COLO668 (cell line): ENCODE data around the gene PIWIL1.

Experiments used
- DNase-seq: peaks from one replicate; lab custom pipeline; 2025; ENCODE audit not compliant: unreplicated experiment; lab: John Stamatoyannopoulos, UW

Gene PIWIL1

DNA sequence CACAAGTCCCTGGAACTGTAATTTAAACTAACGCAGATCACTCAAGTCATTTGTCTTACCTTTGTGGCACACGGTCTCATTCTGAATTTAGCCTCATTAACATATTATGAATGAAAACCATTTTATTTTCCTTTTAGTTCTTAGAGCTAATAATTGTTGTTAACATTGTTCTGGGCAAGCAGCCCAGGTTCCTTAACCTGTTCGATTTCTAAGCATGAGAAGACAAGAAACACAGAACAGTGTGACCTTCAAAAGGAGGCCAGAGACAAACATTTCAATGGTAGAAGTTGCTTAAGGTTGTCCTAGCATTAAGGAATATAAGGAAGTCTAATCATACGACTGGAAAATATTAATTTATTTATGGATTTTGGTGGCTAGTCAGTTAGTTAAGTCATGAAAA lies 35.2 kb downstream of the PIWIL1 start:
- no peak for DNase-seq

DNA sequence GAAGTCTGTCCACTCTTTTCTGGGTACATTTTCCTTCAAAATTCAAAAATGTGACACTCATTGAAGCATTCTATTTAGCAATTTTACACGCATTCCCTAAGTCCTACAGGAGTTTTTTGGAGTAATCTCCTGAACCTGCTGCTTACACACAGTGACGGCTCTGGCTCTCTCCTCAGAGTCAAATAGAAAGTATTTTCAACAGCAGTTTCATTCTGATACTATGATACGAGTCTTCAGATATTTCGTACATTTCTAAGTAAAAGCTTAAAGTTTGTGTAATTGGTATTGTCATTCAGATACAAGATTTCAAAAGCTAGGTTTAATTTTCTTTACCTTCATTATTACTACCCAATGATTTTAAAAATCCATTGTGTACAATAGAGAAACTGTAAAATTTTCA lies 36.4 kb downstream of the PIWIL1 start:
- DNase-seq = no peak

DNA sequence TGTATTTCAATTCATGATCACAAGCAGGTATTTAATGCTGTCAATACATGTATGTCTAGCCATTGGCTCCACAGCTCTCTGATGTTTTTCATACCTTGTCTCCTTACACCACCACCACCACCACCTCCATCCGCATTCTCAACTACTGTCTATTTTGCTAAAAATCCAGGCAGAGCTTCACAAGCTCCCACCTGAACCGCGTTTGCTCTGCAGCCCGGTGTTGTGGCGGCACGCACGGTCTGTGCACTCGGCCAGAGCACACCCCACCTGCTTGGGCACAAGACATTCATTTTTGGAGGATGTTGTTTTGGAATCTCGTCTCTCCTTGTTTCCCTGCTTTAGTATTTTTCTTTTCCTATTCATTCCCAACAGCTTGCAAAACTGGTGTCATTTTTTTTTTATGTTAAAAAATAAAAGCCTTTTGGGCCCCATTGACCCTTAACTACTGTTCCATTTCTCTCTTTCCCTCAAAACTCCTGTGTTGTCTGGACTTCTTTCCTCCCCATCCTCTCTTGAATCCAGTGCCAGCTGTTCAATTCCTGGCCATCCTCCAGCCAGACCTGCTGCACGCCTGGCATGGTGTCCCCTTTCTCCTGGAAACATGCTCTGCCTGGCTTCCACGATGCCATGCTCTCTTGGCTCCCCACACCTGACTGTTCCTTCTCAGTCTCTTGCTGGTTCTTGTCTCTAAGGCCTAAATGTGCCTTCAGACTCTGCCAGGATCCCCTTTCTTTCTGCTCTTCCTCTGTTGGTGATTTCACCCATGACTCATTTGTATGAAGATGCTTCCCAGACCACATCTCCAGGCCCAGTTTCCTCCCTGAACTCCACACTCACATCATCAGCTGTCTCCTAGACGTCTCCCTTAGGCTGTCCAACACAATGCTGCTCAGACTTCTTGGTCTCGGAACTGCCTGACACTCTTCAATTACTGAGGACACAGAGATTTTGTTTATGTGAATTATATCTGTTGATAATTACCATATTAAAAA lies 37.9 kb downstream of the PIWIL1 start:
- no peak for DNase-seq

DNA sequence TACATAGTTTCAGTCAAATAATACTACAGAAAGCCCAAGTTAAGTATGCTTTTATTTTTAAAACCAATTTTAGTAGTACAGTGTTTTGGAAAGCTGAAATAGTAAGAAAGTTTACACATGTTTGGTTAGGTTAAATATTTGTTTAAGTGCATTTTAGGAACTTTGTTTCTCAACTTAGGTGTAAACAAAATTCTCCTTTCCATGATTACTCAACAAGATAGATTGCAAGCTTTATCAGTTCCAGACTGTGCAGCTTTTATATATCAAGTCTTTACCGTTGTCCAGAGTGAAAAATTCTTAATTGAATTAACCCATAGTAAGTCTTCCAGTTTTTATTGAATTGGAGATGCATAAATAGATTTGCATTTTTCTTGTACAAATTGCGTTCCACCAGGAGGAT lies 45.1 kb downstream of the PIWIL1 start:
- DNase-seq = no peak

DNA sequence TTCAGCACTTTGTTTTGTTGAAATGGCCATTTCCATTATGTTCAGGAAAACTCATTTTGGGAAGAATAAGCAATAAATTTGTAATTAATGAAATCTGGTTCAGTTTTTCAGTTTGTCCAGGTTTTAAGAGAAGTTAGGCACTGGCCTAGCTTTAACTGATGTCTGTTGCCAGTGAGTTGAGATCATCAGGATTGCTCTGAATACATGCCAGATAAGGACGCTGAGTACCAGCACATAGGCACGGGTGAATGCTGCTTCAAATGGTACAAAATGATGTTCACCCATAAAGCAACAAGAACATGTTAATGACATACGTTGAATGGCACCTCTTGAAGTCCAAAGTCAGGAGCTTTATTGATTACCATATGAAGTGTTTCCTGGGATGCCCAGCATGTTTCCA lies 46.5 kb downstream of the PIWIL1 start:
- no peak for DNase-seq

DNA sequence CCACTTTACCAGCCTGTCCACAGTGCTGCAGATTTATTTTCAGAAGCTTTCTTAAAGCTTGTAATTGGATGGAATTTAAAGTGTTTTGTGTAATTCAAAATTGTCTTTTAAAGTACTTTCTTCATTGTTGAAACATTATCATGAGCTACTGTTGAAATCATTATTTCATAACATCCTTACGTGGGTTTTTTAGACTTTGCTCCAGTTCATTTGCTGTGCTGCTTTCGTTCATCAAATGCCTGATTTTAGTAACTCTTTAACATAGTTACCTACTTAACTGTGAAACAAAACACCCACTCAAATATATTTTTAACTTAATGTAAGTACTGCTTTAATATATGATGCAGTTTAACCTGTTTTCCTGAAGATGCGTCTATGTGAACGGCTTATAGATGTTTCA lies 47.5 kb downstream of the PIWIL1 start:
- DNase-seq = no peak

DNA sequence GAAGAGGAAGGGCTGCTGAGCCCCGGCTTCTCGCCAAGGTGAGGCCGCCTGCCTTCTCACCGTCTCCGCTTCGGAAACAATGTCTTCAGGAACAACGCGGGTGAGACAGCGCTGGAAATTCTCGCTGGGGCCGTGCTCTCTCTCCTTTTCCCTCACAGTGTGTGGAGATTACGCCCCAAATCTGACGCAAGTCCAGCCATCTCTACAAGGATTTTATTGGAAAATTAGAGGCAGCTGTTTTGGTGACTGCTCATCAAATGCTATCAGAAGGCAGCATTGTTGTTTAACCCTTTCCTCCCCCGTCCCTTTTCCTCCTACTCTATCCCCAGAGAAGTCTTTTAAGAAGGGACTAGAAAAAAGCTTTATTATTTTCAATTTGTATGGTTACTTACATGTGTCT lies 53.5 kb downstream of the PIWIL1 start:
- no peak for DNase-seq

DNA sequence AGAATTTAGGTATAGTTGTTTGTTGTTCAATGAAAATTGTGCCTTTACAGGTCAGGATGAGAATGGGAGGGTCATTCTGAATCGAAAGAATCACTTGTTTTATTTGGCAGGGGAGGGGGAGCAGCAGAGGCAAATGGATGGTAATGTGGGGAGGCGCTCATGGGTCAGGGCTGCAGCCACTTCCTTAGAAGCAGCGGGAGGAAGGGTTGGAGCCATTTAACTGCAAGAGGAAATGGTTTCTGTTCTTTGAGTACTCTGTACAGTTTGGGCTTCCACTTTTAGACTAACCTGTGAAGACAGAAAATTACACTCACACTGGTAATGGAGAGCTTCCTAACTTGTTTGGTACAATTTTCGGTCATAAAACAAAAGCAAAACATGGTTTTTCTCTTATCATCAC lies 57.2 kb downstream of the PIWIL1 start:
- no peak for DNase-seq

DNA sequence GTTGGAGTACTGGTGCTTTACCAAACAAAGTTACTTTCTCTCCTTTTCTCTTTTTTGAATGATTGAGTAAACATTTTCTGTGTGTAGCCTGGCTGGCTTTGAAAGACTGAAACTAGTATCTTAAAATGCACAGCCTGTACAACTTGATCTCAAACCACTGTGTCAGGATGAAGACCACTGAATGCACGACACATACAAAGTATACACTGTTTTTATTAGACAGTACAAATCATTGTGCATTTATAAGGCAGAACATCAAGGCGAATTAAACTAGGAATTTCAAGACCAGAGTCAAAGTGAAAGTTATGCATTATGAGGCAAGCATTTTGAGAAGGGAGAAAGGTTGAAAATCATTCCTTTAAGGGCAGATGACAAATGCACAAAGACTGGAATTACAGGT lies 59.0 kb downstream of the PIWIL1 start:
- DNase-seq = no peak

DNA sequence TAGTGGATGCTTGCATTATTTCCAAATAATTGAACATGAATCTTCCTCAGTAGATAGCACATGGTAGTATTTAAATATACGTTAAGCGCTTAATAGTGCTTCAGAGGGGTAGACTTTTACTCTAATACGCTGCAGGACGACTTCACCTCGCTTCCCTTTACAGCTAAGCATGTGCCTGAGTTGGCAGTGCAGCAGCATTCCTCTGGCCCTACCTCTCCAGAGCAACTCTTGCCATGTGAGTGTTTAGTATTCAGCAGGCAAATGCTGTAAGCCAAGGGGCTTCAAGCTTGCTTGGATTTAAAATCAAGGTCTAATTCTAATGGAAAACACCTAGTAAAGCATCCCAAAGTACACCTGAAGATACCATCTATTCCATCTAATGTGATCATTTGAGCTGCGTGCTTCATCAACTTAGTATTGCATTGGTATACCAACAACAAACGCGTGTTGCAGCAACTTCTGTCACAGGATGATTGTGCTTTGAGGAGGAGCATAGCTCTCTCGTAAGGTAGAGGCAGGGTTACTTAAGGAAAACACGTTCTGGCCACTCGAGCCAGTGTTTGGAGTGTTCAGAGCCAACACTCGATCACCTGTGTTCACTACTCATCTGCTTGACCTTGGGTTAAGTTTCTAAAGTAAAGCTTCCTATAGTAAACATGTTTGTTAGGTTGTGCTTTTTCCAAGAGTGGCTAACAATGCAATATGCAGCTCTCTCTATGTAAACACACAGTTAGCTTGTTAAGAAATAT lies 60.6 kb downstream of the PIWIL1 start:
- no peak for DNase-seq

DNA sequence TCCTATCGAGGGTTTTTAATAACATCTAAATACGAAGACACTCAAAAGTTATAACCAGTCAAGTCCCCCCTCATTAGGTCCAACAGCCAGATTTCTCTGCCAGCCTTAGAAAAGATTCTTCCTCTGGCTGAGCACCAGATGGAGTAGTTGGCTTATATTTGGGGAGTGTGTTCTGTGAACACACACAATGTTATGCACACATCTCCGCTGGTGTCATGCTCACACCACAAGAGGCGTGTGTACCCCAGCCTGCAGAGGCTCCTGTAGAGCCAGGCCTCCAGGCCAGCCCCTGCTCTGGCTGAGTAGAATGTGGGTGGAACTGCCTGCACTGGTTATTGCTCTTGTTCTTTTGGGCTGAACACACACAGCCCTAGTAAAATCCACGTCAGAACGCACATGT lies 64.0 kb downstream of the PIWIL1 start:
- DNase-seq = no peak

DNA sequence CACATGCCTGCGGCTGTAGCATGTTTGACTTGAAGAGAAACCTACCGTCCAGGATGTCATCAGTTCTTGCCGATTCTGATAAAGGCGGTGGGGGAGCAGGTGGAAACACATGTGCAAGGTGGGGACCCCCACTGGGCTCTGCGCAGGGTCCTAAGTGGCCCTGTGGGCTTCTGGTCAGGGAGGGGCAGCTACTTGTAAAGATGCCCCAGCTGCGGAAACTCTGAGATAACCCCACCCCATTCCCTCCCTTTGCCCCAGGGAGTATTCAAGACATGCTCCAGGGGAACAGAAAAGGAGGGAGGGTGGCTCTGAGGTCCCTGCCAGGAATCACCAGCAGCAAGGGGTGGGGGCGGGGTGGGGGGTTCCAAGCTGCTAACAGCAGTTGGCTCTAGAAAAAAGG lies 67.6 kb downstream of the PIWIL1 start:
- DNase-seq = no peak

DNA sequence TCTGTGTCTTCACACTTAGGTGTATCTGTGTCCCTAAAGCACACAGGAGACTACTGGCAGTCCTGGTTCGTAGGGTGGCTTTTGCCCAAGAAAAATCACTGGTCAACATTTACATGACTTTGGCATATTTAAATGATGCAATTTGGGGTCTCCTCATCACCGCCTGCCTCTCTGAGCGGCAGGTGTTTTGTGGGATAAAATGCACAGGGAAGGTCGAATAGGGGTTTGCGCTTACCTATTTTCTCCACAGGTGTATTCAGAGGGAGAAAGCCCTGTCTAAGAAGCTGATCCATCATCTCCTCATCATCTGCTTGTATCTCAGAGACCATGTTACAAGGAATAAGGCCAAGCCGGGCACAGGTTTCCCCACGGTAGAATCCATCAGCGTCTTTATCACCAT lies 74.7 kb downstream of the PIWIL1 start:
- no peak for DNase-seq

DNA sequence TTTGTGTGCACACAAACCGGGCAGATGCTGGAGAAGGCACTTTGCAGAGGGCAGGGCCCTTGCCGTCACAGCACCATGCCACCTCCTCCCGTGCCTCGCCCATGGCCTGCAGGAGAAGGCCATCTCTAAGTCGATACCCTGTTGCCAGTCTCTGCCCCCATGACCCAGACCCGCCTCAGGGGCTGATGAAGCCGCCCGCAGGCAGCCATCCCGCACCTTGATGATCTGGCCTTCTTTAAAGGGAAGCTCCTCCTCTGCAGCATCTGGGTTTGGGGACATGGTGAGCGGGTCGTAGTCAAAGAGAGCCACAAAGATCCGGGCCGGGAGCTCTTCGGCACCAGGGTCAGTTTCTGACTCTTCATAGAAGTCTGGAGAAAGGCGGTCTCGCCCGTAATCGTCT lies 76.2 kb downstream of the PIWIL1 start:
- DNase-seq = no peak

DNA sequence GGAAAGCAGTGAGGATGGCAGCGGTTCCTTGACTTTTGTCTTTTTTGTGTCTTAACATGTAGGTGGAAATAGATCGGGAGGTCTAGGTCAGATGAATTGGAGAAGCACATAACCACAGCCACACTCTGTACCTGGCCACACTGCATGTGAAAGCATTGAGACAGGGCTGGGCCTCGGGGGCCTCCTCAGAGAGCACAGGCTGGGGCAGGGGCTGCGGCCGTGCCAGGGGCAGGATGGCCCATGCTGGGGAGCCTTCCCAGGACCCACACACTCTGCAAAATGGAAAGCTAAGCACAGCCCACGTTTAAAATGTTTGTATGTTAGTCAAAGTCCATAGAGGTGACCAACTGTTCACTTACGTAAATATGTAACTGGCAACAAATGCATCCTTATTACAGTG lies 76.7 kb downstream of the PIWIL1 start:
- no peak for DNase-seq

DNA sequence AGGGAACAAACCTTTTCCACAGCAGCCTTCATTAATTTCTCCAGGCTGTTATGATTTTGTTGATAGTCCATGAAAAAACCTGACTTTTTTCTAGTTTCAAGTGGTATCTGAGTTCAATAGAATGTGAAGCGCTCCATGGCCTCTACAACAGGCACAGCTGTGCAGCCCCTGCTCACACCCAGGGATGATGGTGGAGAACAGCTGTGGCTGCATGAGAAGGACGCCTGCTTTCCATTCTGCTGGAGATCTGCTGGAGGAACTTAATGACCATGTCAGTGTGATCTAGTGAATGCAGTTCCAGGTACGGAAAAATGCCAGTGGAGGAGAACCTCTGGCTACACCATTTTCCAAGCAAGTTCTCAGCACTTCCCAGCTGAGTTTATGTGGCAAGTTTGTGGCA lies 80.6 kb downstream of the PIWIL1 start:
- no peak for DNase-seq

DNA sequence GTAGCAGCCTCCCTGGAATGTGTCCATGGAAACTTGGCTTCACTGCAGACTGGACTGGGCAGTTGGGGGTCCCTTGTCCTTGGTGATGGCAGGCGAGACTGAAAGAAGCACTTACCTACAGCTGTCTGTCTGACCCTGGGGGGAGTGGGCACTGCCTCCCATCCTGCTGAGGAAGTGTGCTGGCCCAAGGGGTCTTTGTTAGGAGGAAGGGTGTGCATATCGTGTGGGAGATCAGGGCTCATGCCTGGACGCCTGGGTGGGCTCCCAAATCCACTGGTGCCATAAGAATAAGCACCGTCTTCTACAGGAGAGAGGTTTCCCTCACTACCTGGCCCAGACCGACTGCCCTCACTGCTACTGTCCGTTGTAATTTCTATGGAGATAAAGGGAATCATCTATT lies 81.4 kb downstream of the PIWIL1 start:
- DNase-seq = no peak

DNA sequence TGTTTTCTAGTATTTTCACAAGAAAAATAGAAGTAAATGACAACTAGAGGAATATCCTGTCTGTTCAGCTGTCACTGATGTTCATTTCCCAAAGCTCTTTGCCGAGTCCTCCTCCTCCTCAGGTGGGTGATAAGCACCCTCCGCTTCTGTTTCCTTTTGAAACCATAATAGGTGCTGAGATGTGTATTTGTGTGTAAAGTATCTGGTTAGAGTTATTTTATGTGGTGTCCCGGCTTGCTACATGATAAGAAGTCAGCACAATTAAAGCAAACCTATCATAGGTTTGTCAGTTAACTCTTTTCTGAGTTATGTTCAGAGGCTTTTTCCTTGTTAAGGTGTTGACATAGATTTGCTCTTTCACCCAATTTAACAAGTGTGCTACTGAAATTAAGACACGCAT lies 82.4 kb downstream of the PIWIL1 start:
- DNase-seq = no peak

DNA sequence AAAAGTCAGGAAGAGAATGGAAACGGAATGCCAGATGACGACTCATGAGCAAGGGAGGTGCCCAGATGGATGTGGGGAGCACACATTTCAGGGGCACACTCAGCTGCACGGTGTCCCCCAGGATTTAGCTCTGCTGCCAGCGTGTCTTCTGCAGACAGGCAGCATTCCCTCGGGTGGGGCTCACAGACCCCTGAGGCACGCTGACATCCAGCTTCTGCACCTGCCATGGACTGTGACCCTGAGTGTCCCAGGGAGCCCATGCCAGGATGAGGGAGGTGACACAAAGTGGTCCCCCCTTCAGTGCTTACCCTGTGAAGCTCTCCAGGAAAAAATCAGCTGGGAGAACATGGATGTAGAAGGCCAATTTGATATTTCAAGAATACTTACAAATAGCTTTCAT lies 84.2 kb downstream of the PIWIL1 start:
- DNase-seq = no peak
